DND-41 (cell line): Measurements from ENCODE around the gene PPP3CA.

Experiments
- ATAC-seq: fragments of 200-7000 bp; cut with Tn5 transposase; 3 replicates; pipeline ENCODE4 v1.9.1; 2021; ENCODE audit warnings: low read depth; ENCODE audit not compliant: insufficient read depth
- DNase-seq: peaks from one replicate; pipeline ENCODE4 v3.0.0-alpha.2; 2020
- H2AFZ ChIP-seq: 2 replicates; pipeline ENCODE4 v1.6.0; 2012; ENCODE audit warnings: low read depth, low read length
- H3K27ac ChIP-seq: 2 replicates; pipeline ENCODE4 v1.5.1; 2012; ENCODE audit warnings: low read length, inconsistent platforms
- H3K27me3 ChIP-seq: fragments of 200-600 bp; sonication (generic); 2 replicates; pipeline ENCODE4 v1.6.0; 2012; ENCODE audit warnings: low read length, mild to moderate bottlenecking, inconsistent platforms; ENCODE audit not compliant: insufficient read depth, poor library complexity
- H3K36me3 ChIP-seq: 2 replicates; pipeline ENCODE4 v1.5.1; 2012; ENCODE audit warnings: low read length, inconsistent platforms; ENCODE audit not compliant: insufficient read depth
- H3K4me1 ChIP-seq: 2 replicates; pipeline ENCODE4 v1.5.1; 2012; ENCODE audit warnings: mild to moderate bottlenecking, low read length; ENCODE audit not compliant: insufficient read depth
- H3K4me2 ChIP-seq: 2 replicates; pipeline ENCODE4 v1.6.0; 2012; ENCODE audit warnings: mild to moderate bottlenecking, moderate library complexity, low read length, inconsistent platforms; ENCODE audit not compliant: insufficient read depth
- H3K4me3 ChIP-seq, 2 experiments: fragments of 200-600 bp in 1 of 2; shearing (Covaris generic) in 1 of 2; 2 replicates each; pipeline ENCODE4 v1.5.1; 2012 to 2016; ENCODE audit warnings: inconsistent platforms in 2 of 2, low read length in 2 of 2, mild to moderate bottlenecking in 2 of 2, low read depth in 1 of 2, moderate library complexity in 1 of 2
- H3K79me2 ChIP-seq: 2 replicates; pipeline ENCODE4 v1.6.0; 2012; ENCODE audit warnings: low read length, inconsistent platforms; ENCODE audit not compliant: insufficient read depth
- H3K9ac ChIP-seq: 2 replicates; pipeline ENCODE4 v1.6.0; 2012; ENCODE audit warnings: low read depth, mild to moderate bottlenecking, inconsistent platforms, low read length, moderate library complexity
- H3K9me3 ChIP-seq: 2 replicates; pipeline ENCODE4 v1.5.1; 2012; ENCODE audit warnings: low read length, moderate library complexity, mild to moderate bottlenecking, inconsistent platforms; ENCODE audit not compliant: insufficient read depth, severe bottlenecking
- H4K20me1 ChIP-seq: 2 replicates; pipeline ENCODE4 v1.6.0; 2012; ENCODE audit warnings: low read length; ENCODE audit not compliant: insufficient read depth
- EZH2 ChIP-seq: IDR thresholded peaks from 3 replicates; pipeline ENCODE4 v1.6.1; 2012; ENCODE audit warnings: borderline replicate concordance, low read depth, mild to moderate bottlenecking, moderate library complexity, low read length, inconsistent platforms; ENCODE audit not compliant: severe bottlenecking
- TF ChIP-seq, protein P1 (sequence below): IDR thresholded peaks from 2 replicates; pipeline ENCODE4 v1.5.1; 2012; ENCODE audit warnings: borderline replicate concordance, low read length, moderate library complexity, mild to moderate bottlenecking; ENCODE audit not compliant: poor library complexity, severe bottlenecking; ENCODE audit errors: extremely low read depth

The PPP3CA gene

DNA sequence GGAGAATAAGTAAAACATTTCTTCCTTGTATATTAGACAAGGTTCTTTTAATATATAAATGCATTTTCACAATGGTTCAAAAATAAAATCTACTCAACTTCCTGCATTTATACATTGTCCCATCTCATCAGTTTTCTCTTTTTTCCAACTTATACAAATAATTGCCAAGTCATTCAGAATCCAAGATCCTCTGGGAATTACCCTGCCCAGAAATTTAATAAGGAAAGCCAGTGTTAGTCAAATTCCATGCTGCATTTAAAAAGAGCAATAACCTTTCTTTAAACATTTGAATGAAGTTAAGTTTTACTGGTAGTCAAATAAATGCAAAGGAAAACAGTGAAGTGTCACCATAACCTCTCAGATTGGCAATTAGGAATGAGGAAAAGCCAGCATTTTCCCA, 357.9 kb downstream of the PPP3CA start:
- DNase-seq (no peak), ATAC-seq (no peak)
- H3K9me3 ChIP-seq = no peaks in the 10 kb centered on the region
- no peaks in the 10 kb centered on the region for H3K79me2 ChIP-seq
- H3K36me3 ChIP-seq = no peaks in the 10 kb centered on the region
- H4K20me1 ChIP-seq = no peaks in the 10 kb centered on the region
- H3K27ac ChIP-seq = no peak overlapping the region
- H2AFZ ChIP-seq = no peak overlapping the region
- no peak for TF ChIP-seq EZH2
- TF ChIP-seq, protein P1, sequence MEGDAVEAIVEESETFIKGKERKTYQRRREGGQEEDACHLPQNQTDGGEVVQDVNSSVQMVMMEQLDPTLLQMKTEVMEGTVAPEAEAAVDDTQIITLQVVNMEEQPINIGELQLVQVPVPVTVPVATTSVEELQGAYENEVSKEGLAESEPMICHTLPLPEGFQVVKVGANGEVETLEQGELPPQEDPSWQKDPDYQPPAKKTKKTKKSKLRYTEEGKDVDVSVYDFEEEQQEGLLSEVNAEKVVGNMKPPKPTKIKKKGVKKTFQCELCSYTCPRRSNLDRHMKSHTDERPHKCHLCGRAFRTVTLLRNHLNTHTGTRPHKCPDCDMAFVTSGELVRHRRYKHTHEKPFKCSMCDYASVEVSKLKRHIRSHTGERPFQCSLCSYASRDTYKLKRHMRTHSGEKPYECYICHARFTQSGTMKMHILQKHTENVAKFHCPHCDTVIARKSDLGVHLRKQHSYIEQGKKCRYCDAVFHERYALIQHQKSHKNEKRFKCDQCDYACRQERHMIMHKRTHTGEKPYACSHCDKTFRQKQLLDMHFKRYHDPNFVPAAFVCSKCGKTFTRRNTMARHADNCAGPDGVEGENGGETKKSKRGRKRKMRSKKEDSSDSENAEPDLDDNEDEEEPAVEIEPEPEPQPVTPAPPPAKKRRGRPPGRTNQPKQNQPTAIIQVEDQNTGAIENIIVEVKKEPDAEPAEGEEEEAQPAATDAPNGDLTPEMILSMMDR = no peak
- no peaks in the 10 kb centered on the region for H3K4me1 ChIP-seq
- H3K27me3 ChIP-seq = no peaks in the 10 kb centered on the region
- H3K4me3 ChIP-seq = no peak overlapping the region
- no peak overlapping the region for H3K9ac ChIP-seq
- H3K4me2 ChIP-seq = no peak overlapping the region

DNA sequence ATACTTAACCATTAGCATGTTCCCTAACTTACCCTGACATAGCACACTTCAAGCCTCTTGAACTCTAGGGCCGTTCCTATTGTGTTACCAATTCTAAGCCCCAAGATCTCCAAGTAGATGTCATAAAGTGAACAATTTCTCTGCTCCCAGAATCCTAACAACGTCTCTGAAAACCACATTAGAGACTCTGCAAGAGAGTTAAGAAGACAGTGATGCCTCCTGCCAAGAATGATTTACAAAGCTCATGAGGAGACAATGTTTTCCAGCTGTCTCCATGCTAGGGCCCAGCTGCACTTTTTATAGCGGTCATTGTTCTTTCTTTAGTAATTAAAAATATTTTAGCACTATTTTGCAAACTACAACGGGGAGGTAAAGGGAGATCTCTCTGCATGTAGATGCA, 358.4 kb downstream of the PPP3CA start:
- ATAC-seq (no peak), DNase-seq (no peak)
- Histone ChIP-seq H3K27me3 (no peaks in the 10 kb centered on the region), H3K4me2 (no peak overlapping the region), H3K79me2 (no peaks in the 10 kb centered on the region), H3K36me3 (no peaks in the 10 kb centered on the region), H3K27ac (no peak overlapping the region), H3K9ac (no peak overlapping the region), H4K20me1 (no peaks in the 10 kb centered on the region), H2AFZ (no peak overlapping the region), H3K4me1 (no peaks in the 10 kb centered on the region), H3K9me3 (no peaks in the 10 kb centered on the region), H3K4me3 (no peak overlapping the region)
- TF ChIP-seq EZH2 = no peak

DNA sequence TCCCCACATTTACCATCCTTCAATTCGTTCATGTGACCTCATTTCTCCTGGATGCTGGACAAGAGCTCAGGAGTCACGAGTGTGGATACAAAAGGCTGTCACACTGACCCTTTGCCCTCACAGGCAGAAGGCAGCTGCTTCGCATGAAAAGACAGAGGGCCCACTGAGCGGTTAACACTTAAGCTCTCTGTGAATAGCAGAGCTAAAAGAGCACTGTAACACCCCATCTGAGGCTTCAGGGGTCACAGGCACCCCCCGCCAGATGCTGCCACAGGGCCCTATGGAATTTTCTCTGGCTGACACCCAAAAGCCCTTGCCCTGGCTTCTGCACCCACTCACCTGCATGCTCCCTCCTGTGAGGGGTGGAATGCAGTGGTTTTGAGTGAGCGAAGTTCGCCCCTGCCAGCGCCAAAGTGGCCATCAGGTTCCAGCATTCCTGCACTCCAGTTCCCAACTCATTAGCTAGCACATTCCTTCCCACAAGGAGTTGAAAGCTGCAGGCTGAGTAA, 360.9 kb downstream of the PPP3CA start:
- no peaks in the 10 kb centered on the region for H3K4me1 ChIP-seq
- no peak overlapping the region for H3K4me3 ChIP-seq
- H3K9ac ChIP-seq = no peak overlapping the region
- no peaks in the 10 kb centered on the region for H4K20me1 ChIP-seq
- H2AFZ ChIP-seq = no peak overlapping the region
- TF ChIP-seq EZH2 = no peak
- TF ChIP-seq, protein P1 = no peak
- no peaks in the 10 kb centered on the region for H3K9me3 ChIP-seq
- DNase-seq (no peak), ATAC-seq (no peak)
- H3K27ac ChIP-seq = no peak overlapping the region
- no peaks in the 10 kb centered on the region for H3K36me3 ChIP-seq
- no peak overlapping the region for H3K4me2 ChIP-seq
- H3K79me2 ChIP-seq = no peaks in the 10 kb centered on the region
- no peaks in the 10 kb centered on the region for H3K27me3 ChIP-seq

DNA sequence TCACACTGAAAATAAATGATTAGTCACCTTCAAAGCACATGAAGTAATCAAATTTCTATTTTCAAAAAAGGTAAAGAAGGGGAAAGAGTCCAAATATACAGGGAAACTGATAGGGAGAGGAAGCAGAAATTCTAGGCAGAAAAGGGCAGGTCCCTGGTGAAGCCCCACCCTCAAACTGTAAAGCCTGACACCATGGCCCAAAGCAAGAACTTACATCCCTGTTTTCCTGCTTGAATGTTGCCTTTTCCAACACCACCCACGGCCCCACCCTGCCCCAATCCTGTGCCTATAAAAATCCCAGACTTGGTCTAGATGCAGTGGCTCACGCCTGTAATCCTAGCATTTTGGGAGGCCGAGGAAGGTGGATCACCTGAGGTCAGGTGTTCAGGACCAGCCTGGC, 361.8 kb downstream of the PPP3CA start:
- TF ChIP-seq, protein P1 = no peak
- TF ChIP-seq EZH2 = no peak
- ATAC-seq = no peak
- no peak overlapping the region for H3K4me3 ChIP-seq
- no peak overlapping the region for H3K4me2 ChIP-seq
- no peak for DNase-seq
- no peaks in the 10 kb centered on the region for H3K27me3 ChIP-seq
- H3K4me1 ChIP-seq = no peaks in the 10 kb centered on the region
- no peak overlapping the region for H3K9ac ChIP-seq
- no peak overlapping the region for H3K27ac ChIP-seq
- H4K20me1 ChIP-seq = no peaks in the 10 kb centered on the region
- H3K9me3 ChIP-seq = no peaks in the 10 kb centered on the region
- H3K36me3 ChIP-seq = no peaks in the 10 kb centered on the region
- H3K79me2 ChIP-seq = no peaks in the 10 kb centered on the region
- no peak overlapping the region for H2AFZ ChIP-seq
